NCI-H146 treated with DMSO at 0.1 percent for 48 hours (cell line): ENCODE results near the gene TUBGCP6.
"Not testable (repeated sequence)": the region's sequence is repeated elsewhere in the genome, so short reads cannot be mapped to it uniquely, and the experiment has no call there.

Experiments
- DNase-seq: peaks from one replicate; lab custom pipeline; 2025; ENCODE audit not compliant: unreplicated experiment; lab: John Stamatoyannopoulos, UW

Gene TUBGCP6

DNA sequence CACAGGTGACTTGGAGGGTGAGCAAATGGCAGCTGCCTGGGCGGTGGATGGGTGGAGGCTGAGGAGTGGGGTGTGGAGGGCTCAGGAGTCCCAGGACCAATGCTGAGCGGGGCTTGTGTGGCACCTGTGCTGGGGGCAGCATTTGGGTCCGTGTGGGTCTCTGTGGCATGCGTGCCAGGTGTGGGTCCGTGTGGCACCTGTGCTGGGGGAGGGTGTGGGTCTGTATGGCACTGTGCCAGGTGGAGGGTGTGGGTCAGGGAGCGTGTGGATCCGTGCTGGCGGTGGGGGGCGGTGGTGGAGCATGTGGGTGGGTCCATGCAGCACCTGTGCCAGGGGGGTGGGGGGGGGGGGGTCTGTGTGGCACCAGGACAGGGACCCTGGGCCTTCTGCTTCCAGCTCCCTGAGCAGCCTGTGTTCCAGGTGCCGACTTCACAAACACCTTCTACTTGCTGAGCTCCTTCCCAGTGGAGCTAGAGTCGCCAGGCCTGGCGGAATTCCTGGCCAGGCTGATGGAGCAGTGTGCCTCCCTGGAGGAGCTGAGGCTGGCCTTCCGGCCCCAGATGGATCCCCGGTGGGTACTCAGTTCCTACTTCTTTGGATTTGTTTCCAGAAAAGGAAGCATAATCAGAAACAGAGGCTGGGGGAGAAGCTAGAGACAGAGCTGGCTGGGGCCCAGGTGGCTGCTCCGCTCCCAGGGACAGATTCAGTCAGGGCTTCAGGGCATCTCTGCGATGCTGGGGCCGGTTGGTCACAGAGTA is 29.3 kb downstream of the TUBGCP6 start:
- no peak for DNase-seq

DNA sequence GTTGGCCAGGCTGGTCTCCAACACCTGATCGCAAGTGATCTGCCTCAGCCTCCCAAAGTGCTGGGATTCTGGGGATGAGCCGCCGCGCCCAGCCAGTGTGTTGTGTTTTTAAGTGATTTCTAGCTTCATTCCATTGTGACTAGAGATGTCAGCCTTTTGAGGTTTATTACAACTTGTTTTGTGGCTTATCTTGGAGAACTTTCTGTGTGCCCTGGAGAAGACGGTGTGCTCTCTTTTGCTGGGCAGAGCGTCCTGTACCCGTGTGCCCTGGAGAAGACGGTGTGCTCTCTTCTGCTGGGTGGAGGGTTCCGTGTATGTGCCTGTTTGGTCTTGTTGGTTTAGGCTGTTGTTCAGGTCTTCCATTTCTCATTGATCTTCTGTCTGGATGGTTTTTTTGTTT is 31.6 kb downstream of the TUBGCP6 start:
- DNase-seq, result no peak

DNA sequence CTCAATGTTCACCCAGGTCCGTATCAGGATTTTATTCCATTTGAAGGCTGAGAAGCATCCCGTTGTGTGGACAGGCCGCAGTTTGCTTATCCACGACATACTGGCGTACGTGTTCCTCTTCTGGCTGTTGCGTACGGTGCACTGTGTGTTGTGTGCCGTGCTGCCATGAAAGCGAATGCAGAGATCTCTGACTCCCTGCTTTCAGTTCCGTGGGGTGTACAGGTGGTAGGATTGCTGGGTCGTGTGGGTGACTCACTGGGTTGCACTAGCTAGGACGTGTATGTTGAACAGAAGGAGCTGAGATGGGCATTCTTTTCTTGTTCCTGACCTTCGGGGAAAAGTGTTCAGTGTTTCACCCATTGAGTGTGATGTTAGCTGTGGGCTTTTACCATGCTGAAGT is 33.7 kb downstream of the TUBGCP6 start:
- DNase-seq, result no peak

- DNase-seq, result no peak
Observed at GRCh38 chr22:50210378-50211139, 34.3 kb downstream of the TUBGCP6 start.

GRCh38 chr22:50209893-50210292 is 34.9 kb downstream of the TUBGCP6 start:
- no peak for DNase-seq

DNA sequence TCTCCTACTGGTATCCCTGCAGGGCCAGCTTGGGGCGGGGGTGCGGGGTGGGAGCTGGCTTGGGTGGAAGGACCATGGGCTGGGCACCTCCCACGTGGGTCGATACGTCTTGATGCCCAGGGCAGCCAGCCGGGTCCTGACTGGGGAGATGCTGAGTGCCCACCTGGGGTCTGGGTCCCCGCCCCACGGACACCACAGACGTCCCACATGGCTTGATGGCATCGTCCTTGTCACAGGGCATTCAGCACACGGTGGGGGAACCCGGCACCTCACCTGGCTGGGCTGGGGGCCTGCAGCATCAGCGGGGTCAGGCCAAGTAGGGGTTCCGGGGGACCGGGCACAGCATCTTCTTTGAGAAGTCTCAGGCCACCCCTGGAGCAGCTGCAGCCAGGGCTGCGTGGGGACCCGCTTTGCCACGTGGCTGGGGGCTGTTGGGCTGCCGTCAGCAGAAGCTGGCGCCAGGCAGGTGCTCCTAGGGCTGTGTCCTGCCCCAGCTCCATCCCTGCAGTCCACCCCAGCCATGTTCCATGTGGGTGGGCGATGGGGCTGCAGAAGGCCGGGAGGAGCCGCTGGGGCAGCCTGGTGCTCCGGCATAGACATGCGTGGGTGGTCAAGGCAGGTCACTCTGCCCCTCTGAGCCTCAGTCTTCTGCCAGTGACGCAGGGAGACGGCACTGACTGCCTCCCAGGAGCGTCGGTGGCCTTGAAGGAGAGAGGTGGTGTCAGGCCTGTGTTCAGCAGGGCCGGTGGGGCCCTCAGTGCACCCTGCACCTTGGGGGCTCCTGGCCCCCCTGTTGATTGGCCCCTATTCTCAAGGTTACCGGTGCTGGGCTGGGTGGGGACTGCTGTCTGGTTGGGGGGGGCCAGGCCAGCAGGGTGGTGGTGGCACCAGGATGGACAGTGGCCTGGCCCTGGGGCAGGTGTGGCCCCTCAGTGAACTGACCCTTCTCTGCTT is 35.6 kb downstream of the TUBGCP6 start:
- no peak for DNase-seq

GRCh38 chr22:50208430-50208938 is 36.3 kb downstream of the TUBGCP6 start:
- DNase-seq, result no peak

GRCh38 chr22:50207383-50208140 is 37.3 kb downstream of the TUBGCP6 start:
- no peak for DNase-seq

DNA sequence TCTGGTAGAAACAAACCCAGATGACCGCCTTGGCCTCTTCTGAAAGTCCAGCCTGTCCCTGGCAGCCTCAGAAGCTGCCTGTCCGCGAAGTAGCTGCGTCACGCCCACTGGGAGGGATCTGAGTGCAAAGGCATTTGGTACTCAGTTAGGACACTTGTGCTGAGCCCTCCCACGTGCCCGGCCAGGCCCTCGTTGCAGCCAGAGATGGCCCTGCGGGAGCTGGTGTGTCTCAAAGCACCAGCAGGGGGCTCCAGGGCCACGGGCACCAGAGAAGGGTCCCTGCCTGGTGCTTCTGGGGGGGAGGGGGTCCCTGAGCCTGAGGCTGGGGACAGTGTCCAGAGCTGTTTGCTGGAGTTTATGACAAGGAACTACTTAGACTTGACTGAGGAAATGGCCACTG is 38.2 kb downstream of the TUBGCP6 start:
- no peak for DNase-seq

- DNase-seq, result no peak
Observed at GRCh38 chr22:50205781-50206569, 38.8 kb downstream of the TUBGCP6 start.

DNA sequence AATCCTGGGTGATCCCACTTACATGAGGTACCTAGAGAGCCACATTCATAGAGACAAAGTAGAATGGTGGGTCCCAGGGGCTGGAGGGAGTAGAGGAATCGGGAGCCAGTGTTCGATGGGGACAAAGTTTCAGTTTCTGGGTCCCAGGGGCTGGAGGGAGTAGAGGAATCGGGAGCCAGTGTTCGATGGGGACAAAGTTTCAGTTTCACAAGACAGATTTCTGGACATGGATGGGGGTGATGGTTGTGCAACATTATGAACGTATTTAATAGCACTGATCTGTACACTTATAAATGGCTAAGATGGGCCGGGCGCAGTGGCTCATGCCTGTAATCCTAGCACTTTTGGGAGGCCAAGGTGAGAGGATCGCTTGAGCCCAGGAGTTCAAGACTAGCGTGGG is 39.8 kb downstream of the TUBGCP6 start:
- DNase-seq, result not testable (repeated sequence)

GRCh38 chr22:50204571-50204970 is 40.3 kb downstream of the TUBGCP6 start:
- no peak for DNase-seq

- DNase-seq, result no peak
Observed at GRCh38 chr22:50203288-50203687, 41.5 kb downstream of the TUBGCP6 start.

- no peak for DNase-seq
Observed at GRCh38 chr22:50202130-50202666, 42.6 kb downstream of the TUBGCP6 start.

- peak; percentile 2 for DNase-seq
Observed at GRCh38 chr22:50201191-50202129, 43.4 kb downstream of the TUBGCP6 start.

- peak; percentile 48 for DNase-seq
Observed at GRCh38 chr22:50200461-50201190, 44.2 kb downstream of the TUBGCP6 start, which contains the start of gene SELENOO. Gene SELENOO (plus strand): TSS chr22:50201011. CDS start chr22:50201037, 26 bp downstream.

DNA sequence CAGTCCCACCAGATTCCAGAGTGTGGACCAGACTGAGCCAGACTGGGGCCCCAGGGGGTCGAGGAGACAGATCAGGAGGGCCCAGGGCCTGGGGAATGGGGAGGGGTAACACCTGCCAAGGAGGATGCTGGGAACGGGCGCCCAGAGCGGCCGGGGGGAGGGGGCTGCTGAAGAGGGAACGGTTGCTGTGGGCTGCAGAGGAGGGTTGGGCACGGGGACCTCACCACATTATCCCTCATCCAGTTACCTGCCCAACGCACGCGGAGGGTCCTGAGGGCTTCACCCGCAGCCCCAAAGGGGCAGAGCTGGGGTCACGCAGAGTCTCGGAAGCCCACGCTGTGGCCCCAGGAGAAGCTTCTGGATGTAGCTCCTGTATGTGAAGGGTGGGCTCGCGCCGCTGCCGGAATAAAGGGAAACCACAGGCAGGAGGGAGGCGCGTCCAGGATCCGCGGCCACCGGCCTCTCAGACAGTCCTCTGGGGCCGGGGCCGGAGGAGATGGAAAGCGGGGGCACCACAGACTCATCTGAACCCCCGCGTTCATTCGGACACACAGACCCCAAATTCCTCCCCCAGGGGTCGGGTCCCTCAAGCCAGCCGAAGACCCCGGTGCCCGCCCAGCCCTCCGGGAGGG is 44.9 kb downstream of the TUBGCP6 start:
- no peak for DNase-seq
